NCI-H128 (cell line): ENCODE data around the gene MMP25.

ENCODE experiments used
- DNase-seq: peaks from one replicate; lab custom pipeline; 2025; ENCODE audit not compliant: unreplicated experiment; lab: John Stamatoyannopoulos, UW

Gene MMP25

GRCh38 chr16:3017344-3017743 is 29.0 kb upstream of the MMP25 start:
- no peak for DNase-seq

- DNase-seq: no peak
These were observed 28.4 kb upstream of the MMP25 start, which contains the start of gene CLDN6 for GRCh38 chr16:3017794-3018506. Gene CLDN6 (minus strand): TSS chr16:3018183. CDS start chr16:3016021, 2,162 bp downstream.

DNA sequence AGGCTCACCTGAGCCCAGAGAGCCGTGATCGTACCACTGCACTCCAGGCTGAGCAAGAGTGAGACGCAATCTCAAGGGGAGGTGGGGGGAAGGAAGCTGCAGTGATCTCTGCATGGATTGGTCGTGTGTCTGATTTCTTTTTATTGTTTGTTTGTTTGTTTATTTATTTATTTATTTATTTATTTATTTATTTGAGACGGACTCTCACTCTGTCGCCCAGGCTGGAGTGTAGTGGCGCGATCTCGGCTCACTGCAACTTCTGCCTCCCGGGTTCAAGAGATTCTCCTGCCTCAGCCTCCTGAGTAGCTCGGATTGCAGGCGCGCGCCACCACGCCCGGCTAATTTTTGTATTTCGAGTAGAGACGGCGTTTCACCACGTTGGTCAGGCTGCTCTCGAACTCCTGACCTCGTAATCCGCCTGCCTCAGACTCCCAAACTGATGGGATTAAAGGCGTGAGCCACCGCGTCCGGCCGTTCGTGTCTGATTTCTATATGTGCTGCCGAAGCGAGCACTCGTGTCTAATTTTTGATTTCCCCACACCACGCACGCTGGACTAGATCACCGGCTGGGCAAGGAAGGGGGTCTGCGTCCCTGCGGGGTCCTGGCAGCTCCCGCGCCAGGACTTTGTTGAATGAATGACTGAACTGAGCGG is 26.6 kb upstream of the MMP25 start:
- no peak for DNase-seq

DNA sequence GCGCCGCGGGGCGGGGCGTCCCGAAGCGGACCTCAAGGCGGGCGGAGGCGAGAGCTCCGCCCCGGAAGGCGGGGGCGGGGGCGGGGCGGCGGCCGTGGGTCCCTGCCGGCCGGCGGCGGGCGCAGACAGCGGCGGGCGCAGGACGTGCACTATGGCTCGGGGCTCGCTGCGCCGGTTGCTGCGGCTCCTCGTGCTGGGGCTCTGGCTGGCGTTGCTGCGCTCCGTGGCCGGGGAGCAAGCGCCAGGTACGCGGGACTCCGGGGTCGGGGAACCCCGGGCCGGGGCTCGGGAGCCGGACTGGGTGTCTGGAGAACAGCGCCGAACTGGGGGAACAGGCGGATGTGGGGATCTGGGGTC is 26.1 kb upstream of the MMP25 start, which contains the start of gene TNFRSF12A:
TNFRSF12A (plus strand) TSS at position 122 of the 357 bp plus-strand sequence; CDS start at position 152, 30 bp downstream.
- DNase-seq: no peak

DNA sequence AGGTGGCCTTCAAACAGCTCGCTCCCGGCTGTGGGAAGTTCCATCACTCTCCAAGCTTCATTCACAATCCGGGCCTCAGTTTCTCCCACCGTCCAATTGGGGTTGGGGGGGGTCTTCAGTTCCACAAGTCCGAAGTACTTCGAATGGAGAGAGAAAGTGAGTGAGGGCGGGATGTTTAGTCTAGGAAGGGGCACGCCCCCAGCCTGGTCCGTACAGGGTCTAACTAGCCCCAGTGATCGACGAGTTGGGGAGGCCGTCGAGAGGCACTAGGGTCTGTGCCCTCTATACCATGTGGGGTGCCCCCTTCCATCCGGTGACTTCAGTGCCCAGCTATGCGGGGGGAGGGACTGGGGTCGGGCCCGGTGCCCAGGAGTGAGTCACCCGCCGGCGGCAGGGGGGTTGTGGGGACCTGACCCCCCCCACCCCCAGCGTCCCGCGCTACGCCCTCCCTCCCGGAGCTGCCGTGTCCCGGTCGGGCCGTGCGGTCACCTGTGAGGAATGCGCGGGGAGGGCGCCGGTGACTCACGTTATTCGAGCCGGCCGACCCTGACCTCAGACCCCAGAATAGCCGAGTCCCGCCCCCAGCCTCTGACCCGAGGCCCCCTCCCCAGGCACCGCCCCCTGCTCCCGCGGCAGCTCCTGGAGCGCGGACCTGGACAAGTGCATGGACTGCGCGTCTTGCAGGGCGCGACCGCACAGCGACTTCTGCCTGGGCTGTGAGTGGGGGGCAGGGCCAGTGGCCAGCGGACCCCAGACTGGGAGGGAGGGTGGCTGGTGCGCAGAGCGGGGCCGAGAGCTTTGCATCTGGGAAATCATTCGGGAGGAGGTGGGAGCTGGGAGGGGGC is 25.5 kb upstream of the MMP25 start:
- DNase-seq: no peak

- no peak for DNase-seq
These were observed 24.7 kb upstream of the MMP25 start for GRCh38 chr16:3021449-3022207.

DNA sequence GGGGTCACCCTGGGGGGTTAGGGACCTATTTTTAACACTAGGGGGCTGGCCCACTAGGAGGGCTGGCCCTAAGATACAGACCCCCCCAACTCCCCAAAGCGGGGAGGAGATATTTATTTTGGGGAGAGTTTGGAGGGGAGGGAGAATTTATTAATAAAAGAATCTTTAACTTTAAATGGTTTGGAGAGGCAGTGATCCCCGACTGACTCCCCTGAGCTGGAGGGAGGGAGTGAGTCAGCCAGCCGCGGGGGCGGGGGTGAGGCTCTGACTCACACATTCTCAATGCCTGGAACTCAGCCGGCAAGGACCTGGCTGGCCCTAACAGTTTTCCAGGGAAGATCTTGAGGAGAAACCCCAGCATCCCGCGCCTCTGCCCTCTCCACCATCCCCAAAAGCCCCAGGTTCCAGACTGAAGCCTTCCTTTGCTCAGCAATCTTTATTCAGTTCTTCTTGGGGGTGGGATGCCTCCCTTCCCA is 24.1 kb upstream of the MMP25 start:
- no peak for DNase-seq

- no peak for DNase-seq
These were observed 23.5 kb upstream of the MMP25 start for GRCh38 chr16:3022684-3023414.

- DNase-seq: no peak
These were observed 23.0 kb upstream of the MMP25 start for GRCh38 chr16:3023415-3023668.

DNA sequence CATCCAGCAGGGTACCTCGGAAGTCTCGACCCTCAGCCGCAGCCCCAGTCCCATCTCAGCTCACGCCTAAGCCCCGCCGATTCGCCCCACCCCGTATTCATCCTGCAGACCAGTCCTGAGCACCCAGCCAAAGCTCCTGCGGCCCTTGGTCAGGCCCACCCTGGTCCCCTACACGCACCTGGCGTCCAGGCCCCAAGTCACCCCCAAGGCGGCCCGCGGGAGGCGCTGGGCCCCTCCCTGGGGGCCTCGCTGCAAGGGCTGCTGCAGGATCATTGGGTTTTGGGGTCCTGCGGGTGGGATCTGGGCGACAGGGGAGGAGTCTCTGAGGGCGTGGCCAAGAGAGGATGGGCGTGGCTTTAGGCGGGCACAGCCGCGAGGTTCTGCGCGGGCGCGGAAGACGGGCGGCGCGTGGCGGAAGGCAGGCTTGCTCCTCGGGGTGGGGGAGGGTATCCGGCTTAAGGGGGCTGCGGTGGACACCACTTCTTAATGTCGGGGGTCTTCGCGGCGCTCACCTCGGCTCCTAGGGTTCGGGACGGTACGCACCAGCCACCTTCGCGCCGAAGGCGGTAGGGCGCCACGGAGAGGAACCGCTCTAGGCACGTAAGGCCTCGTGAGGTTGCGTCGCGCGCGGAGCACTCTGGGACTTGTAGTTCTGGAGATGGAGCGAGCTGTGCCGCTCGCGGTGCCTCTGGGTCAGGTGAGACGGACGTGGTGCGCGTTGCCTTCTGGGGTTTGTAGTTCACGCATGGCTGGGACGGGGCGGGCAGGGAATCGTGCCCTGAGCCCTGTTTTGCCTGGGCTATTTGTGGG is 22.5 kb upstream of the MMP25 start, which contains the start of the genes HCFC1R1 and THOC6:
HCFC1R1 (minus strand) TSS at position 274 of the 810 bp plus-strand sequence; CDS start at position 273, 1 bp downstream.
THOC6 (plus strand) TSS at position 367 of the 810 bp plus-strand sequence; CDS start at position 659, 292 bp downstream.
- peak; percentile 81 for DNase-seq

DNA sequence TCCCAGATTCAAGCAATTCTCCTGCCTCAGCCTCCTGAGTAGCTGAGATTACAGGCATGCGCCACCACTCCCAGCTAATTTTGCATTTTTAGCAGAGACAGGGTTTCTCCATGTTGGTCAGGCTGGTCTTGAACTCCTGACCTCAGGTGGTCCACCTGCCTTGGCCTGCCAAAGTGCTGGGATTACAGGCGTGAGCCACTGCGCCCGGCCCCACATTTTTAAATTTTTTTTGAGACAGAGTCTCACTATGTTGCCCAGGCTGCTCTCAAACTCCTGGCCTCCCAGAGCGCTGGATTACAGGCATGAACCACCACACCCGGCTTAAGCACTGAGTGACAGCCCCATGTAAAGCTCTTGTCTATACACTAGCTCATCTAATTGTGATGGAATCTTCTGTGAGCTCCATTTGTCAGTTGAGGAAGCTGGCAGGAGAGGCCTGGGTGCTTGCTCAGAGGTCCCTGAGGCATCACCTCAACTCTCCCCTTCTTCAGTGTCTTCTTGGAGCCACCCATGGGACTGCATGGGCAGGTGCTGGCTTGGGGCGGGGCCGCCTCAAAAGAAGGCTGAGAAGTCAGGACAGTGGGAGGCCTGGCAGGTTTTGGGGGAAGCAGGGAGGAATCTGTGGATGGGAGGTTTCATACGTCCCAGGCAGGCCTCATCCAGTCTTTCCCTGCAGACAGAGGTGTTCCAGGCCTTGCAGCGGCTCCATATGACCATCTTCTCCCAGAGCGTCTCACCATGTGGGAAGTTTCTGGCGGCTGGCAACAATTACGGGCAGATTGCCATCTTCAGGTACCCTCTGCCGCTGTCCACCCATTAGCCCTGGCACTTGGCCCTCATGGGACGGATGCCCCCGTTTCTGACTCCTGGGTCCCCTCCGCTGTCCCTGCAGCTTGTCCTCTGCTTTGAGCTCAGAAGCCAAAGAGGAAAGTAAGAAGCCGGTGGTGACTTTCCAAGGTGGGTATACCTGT is 21.0 kb upstream of the MMP25 start:
- DNase-seq: no peak

DNA sequence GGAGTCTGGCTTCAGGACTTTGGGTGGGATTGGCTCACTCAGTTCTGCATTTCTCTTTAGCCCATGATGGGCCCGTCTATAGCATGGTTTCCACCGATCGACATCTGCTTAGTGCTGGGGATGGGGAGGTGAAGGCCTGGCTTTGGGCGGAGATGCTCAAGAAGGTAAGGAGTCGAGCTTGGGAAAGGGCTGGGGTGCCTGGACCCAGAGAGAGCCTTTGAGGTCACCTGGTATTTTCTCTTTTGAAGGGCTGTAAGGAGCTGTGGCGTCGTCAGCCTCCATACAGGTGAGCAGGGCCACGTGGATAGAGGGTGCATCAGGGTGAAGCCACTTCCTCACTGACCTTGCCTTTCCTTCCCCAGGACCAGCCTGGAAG is 20.4 kb upstream of the MMP25 start:
- no peak for DNase-seq

GRCh38 chr16:3026609-3027488 is 19.5 kb upstream of the MMP25 start:
- no peak for DNase-seq

DNA sequence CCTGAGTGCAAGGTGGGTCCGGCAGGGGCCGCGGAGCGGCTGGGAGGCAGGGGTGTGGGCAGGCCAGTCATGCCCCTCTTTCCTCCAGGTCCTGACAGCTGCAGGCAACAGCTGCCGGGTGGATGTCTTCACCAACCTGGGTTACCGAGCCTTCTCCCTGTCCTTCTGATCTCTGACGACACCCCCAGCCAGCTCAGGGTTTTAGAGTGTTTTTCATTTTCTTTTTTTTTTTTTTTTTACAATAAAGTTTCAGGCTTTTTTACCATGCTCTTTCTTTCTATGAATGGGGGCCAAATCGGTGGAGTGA is 18.9 kb upstream of the MMP25 start:
- no peak for DNase-seq

GRCh38 chr16:3027983-3028715 is 18.2 kb upstream of the MMP25 start:
- DNase-seq: peak; percentile 50

DNA sequence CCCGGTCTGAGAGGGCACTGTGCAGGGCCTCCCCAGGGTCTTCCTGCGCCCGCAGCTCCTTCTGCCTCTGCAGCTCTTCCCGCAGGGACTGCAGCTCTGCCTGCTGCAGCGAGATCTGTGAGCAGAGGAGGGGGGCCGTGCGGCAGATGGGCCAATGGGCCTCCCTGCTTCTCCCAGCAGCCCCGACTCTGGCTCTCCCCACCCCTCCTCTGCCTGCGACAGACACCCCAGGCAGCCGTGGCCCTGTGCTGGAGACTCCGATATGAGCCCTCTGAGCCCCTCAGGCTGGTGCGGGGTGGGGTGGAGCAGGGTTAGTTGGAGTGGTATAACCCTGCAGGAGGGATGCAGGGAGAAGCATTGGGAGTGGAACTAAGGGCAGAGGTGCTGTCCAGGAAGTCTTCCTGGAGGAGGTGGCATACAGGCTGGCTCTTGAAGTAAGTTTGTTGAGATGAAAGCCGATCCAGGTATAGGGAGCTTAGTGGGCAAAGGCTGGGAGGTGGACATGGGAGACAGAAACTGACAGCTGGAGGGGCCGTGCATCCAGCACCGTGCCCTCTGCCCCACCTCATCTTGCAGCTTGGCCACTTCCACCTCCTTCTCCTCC is 17.5 kb upstream of the MMP25 start:
- no peak for DNase-seq
